Kidney epithelial cell (primary cell): ENCODE data around the gene IMP3. TPM values are rescaled to one million over a fixed set of nuclear protein-coding genes. Genes with fewer than 3 reads are reported as not detected.

Experiments used
- DNase-seq: peaks from one replicate; pipeline ENCODE4 v3.0.0-alpha.2; 2010; ENCODE audit warnings: low read depth
- H3K27me3 ChIP-seq: 2 replicates; pipeline ENCODE4 v1.6.0; 2011; ENCODE audit warnings: low read length; ENCODE audit not compliant: control insufficient read depth, insufficient read depth
- H3K36me3 ChIP-seq: 2 replicates; pipeline ENCODE4 v1.5.1; 2011; ENCODE audit warnings: low read length; ENCODE audit not compliant: control insufficient read depth, insufficient read depth
- H3K4me3 ChIP-seq: 2 replicates; pipeline ENCODE4 v1.5.1; 2011; ENCODE audit warnings: low read depth, mild to moderate bottlenecking, control low read depth, low read length
- CTCF ChIP-seq: IDR thresholded peaks from 2 replicates; pipeline ENCODE4 v1.5.1; 2011; ENCODE audit warnings: mild to moderate bottlenecking, moderate library complexity, low read length, control low read depth, inconsistent platforms; ENCODE audit not compliant: insufficient read depth, poor library complexity, severe bottlenecking
- total RNA-seq: library from RNA; depleted of rRNA; stranded (reverse); fragments of >200 nt; gene quantifications from 2 replicates; pipeline ENCODE4 v1.2.3, GENCODE V29; 2015

Gene IMP3
- total RNA-seq, 1 donor from 2014 or later: 97.7 TPM

GRCh38 chr15:75641603-75642002 is 1.6 kb upstream of the IMP3 start:
- H3K4me3 ChIP-seq: no peak overlapping the region
- no peaks in the 10 kb centered on the region for H3K27me3 ChIP-seq
- DNase-seq: no peak
- TF ChIP-seq CTCF: no peak
- no peaks in the 10 kb centered on the region for H3K36me3 ChIP-seq

DNA sequence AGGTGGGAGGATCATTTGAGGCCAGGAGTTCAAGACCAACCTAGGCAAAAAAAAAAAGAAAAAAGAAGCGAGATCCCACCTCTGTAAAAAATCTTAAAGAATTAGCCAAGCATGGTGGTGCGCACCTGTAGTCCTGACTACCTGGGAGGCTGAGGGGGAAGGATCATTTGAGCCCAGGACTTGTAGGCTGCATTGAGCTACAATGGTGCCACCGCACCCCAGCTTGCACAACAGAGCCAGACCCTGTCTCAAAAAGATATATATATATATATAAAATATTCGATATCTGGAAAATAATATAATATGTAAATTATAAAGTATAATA is 1.1 kb upstream of the IMP3 start:
- no peak for TF ChIP-seq CTCF
- no peaks in the 10 kb centered on the region for H3K27me3 ChIP-seq
- no peak for DNase-seq
- H3K36me3 ChIP-seq: no peaks in the 10 kb centered on the region
- H3K4me3 ChIP-seq: no peak overlapping the region

DNA sequence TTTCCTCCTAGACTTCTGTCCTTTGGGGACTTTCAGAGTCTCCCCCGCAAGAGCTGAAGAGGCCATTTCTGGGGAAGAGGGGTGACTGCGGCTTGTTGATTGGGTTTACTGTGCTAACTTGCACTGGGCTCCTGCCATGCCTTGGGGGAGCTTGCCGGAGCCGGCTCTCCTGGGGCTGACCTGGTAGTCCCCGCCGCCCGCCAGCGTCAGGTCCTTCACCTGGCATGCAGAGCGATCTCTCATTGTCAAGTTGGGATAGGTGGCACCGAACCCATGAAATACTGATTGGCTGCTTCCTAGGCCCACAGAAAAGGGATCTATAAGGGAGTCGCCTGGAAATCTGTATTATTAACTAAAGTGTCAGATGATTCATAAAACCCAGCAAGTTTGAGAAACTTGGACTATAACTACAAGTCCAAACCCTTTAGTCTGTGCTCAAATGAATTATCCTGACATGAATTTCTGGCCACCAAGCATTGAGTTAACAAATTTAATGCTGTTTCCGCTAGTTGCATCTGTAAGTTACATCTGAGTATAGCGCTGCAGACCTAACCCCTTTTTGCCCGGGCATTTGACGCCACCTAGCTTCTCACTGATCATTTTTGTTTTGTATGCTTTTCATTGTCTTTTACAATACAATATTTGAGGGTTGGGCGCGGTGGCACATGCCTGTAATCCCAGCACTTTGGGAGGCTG is 607 bp upstream of the IMP3 start:
- H3K36me3 ChIP-seq: no peaks in the 10 kb centered on the region
- TF ChIP-seq CTCF: peak; percentile 24
- H3K4me3 ChIP-seq: peak overlapping the region; percentile 98
- no peak for DNase-seq
- H3K27me3 ChIP-seq: no peaks in the 10 kb centered on the region

DNA sequence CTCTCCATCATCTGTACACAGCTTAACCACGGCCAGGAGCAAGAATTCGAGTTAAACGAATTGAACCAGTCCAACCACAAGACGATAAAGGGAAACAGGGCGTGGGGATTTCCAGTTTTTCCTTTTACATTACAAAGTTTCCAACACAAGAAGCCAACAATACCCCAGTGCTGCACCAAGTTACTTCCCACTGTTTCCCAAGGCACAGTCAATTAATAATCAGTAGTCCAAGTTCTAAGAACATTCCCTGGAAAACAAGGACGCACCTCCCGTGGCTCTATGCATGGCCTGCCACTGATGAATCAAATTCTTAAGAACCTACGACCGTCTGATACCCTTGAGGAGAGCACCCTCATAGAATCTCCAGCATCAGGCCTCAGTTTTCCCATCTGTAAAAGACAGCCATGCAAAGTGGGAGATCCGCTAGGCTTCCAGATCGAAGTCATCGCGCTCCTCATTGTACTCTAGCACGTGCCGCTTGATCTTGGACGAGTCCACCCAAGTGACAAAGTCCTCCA is 774 bp downstream of the IMP3 start:
- DNase-seq: no peak
- Histone ChIP-seq H3K4me3 (peak overlapping the region; percentile 98), H3K27me3 (no peaks in the 10 kb centered on the region), H3K36me3 (no peaks in the 10 kb centered on the region)
- no peak for TF ChIP-seq CTCF

DNA sequence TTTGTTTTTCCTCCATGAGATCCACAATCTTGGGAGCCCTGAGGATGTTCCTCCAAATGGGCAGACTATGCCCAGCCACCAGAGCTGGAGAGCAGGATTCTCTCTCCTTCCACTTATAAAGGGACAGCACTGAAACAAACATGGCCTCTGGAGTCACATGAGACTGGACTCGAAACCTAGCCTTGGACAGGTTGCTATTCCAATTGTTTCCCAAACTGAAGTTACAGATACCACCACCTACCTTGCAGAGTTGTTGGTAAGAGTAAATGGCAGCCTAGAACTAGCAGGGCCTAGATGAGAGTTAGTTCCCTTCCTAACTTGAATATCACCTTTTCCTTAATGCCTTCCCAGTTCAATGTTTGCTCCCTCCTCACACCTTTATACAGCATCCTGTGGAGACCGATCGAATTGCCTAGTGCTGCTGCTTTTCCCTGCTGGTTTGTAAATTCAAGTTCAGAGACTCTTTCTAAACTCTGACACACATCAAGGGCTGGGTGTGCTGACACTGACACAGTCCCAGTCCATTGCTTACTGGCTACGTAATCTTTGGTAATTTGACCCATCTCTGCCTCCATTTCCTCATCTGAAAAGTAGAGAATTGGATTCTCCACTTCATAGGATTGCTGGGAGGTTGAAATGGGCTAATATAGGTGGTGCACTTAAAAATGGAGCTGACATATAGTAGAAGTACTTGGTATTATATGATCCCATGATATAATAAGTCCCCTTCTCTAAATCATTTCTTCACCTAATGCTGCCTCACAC is 2.6 kb downstream of the IMP3 start:
- TF ChIP-seq CTCF: no peak
- H3K27me3 ChIP-seq: no peaks in the 10 kb centered on the region
- H3K4me3 ChIP-seq: no peak overlapping the region
- no peak for DNase-seq
- H3K36me3 ChIP-seq: no peaks in the 10 kb centered on the region
